Ovary (tissue), 9 donors: ENCODE data around the gene SPG11. TPM values are rescaled to one million over a fixed set of nuclear protein-coding genes. Genes with fewer than 3 reads are reported as not detected.
"Not testable (repeated sequence)": the region's sequence is repeated elsewhere in the genome, so short reads cannot be mapped to it uniquely, and the experiment has no call there.

Source experiments
- DNase-seq, 5 donors: peaks; one replicate each; pipeline ENCODE4 v3.0.0-alpha.2; 2019 to 2020
- H3K27ac ChIP-seq, 2 donors: fragments of 200-600 bp; one replicate each; pipeline versions ENCODE4 v1.5.1 to v1.8.0; 2019 to 2022
- H3K27me3 ChIP-seq: fragments of 200-600 bp; one replicate; pipeline ENCODE4 v1.8.0; 2022
- H3K36me3 ChIP-seq: fragments of 200-600 bp; sonication (generic); one replicate; pipeline ENCODE4 v1.5.1; 2019
- H3K4me1 ChIP-seq: one replicate; pipeline ENCODE4 v1.8.1; 2013; ENCODE audit warnings: mild to moderate bottlenecking, moderate library complexity; ENCODE audit not compliant: insufficient read depth
- H3K4me3 ChIP-seq: fragments of 200-600 bp; sonication (generic); one replicate; pipeline ENCODE4 v1.5.1; 2017
- H3K9me3 ChIP-seq, 2 donors: fragments of 200-600 bp in 1 of 2; sonication (generic) in 1 of 2; one replicate each; pipeline versions ENCODE4 v1.5.1 to v1.8.1; 2013 to 2019; ENCODE audit warnings: mild to moderate bottlenecking in 1 of 2, moderate library complexity in 1 of 2
- CTCF ChIP-seq, 3 donors: fragments of 450-650 bp in 2 of 3; fragments of 200-600 bp in 1 of 3; IDR thresholded peaks; one replicate each; pipeline versions ENCODE4 v1.5.1 to v1.8.0; 2016 to 2022; ENCODE audit warnings: antibody characterized with exemption in 3 of 3, mild to moderate bottlenecking in 1 of 3
- EP300 ChIP-seq: sonication (generic); formaldehyde crosslinking; IDR thresholded peaks from one replicate; pipeline ENCODE4 v1.6.1; 2017; ENCODE audit warnings: antibody characterized with exemption
- POLR2A ChIP-seq: fragments of 450-650 bp; IDR thresholded peaks from one replicate; pipeline ENCODE4 v1.6.1; 2017; ENCODE audit warnings: antibody characterized with exemption, mild to moderate bottlenecking, moderate library complexity
- WGBS, 3 donors: extraction: QIAGEN DNeasy Blood & Tissue Kit in 1 of 3; methylation state at CpG; one replicate each; pipeline versions ENCODE4 v1.1.5 to v1.1.7; 2013 to 2017; 5-methylcytosine and 5-hydroxymethylcytosine counted together
- intact Hi-C, 4 donors: fragments of 100-400 bp; cut with DNase I; formaldehyde crosslinking; loops; one replicate each; pipeline versions ENCODE4 v1.11.0 to v1.15.1; 2022 to 2023
- polyA plus RNA-seq, 2 donors: library from polyadenylated mRNA; stranded (reverse); fragments of 200-250 nt in 1 of 2; fragments of 350-450 nt in 1 of 2; fragmentation: Illumina TruSeq in 1 of 2; extraction: RNeasy Lipid Tissue Mini Kit (QIAGEN cat#74804) in 1 of 2; gene quantifications; one replicate each; pipeline ENCODE4 v1.2.3, GENCODE V29; 2013 to 2014
- total RNA-seq, 7 donors: library from RNA; depleted of rRNA in 2 of 7; stranded (reverse); fragments of >200 nt in 2 of 7; fragmentation: NEBNext Ultra II Directional in 3 of 7; extraction: Animal tissue kit (Norgen Biotek cat#: 25700) in 3 of 7; gene quantifications; one replicate each; pipeline versions ENCODE4 v1.1.0 to v1.2.4, GENCODE V29; 2016 to 2023
- donor health status: DM: no; HTN: no; CAD: no; lungs with moderate emphysema.
- donor health status: DM: no; HTN: no; CAD: no.
- donor health status: Bipolar disorder and iron deficiency.
- donor health status: DM: yes; HTN: yes; CAD: no.
- donor health status: DM: no; HTN: no; CAD: no.
- donor health status: DM: yes; HTN: yes; CAD: no.

SPG11 gene
- total and polyA plus RNA-seq, 9 donors = 25.4 to 79.8 (median 53.5) TPM

GRCh38 chr15:44536302-44536961 is 127.0 kb downstream of the SPG11 start:
- intact Hi-C loops = loop anchor here in 1 of 4 donors (5.0 kb wide), 1 partner anchor 109 kb away; the partner anchor contains the start of gene CTDSPL2
- TF ChIP-seq CTCF (IDR thresholded peaks at IDR 0.05) (peak; percentile 46 to 63 (median 56)), EP300 (no peak), POLR2A (peak; percentile 76)
- 0% methylated on average over 34 to 47 of the region's 47 CpGs for WGBS, 3 donors
- peaks cover 9% of the 10 kb centered on the region for H3K4me1 ChIP-seq
- H3K36me3 ChIP-seq = no peaks in the 10 kb centered on the region
- no peak for DNase-seq
- H3K9me3 ChIP-seq = no peaks in the 10 kb centered on the region
- peak overlapping the region; percentile 94 for H3K4me3 ChIP-seq
- H3K27ac ChIP-seq = peak overlapping the region; percentile 72 to 97
- no peaks in the 10 kb centered on the region for H3K27me3 ChIP-seq

GRCh38 chr15:44535523-44536301 is 127.8 kb downstream of the SPG11 start:
- intact Hi-C loops = loop anchor here in 1 of 4 donors (5.0 kb wide), 1 partner anchor 108 kb away; the partner anchor contains the start of gene CTDSPL2
- no peak for TF ChIP-seq CTCF (IDR thresholded peaks at IDR 0.05)
- TF ChIP-seq EP300 = no peak
- no peak for TF ChIP-seq POLR2A
- peaks cover 7% of the 10 kb centered on the region for H3K4me1 ChIP-seq
- WGBS, 3 donors = 53 to 62% (median 56%) methylated on average over 36 of the region's 36 CpGs
- no peaks in the 10 kb centered on the region for H3K9me3 ChIP-seq
- H3K27me3 ChIP-seq = no peaks in the 10 kb centered on the region
- H3K27ac ChIP-seq = peak overlapping the region; percentile 72 to 97
- peak in 4 of 5 donors; percentile 21 to 50 (median 42) for DNase-seq
- H3K36me3 ChIP-seq = no peaks in the 10 kb centered on the region
- peak overlapping the region; percentile 94 for H3K4me3 ChIP-seq

- WGBS, 3 donors = 94 to 96% (median 94%) methylated on average over 8 of the region's 8 CpGs
- intact Hi-C loops = loop anchor here in 1 of 4 donors (5.0 kb wide), 1 partner anchor 108 kb away; the partner anchor contains the start of gene CTDSPL2
- TF ChIP-seq EP300 (no peak), CTCF (IDR thresholded peaks at IDR 0.05) (no peak), POLR2A (no peak)
- H3K27me3 ChIP-seq = no peaks in the 10 kb centered on the region
- no peak overlapping the region for H3K27ac ChIP-seq
- no peak for DNase-seq
- H3K9me3 ChIP-seq = no peaks in the 10 kb centered on the region
- no peak overlapping the region for H3K4me3 ChIP-seq
- no peaks in the 10 kb centered on the region for H3K36me3 ChIP-seq
- H3K4me1 ChIP-seq = peaks cover 5% of the 10 kb centered on the region
These were observed 128.4 kb downstream of the SPG11 start for GRCh38 chr15:44535092-44535491.

GRCh38 chr15:44532689-44533088 is 130.8 kb downstream of the SPG11 start:
- H3K9me3 ChIP-seq = no peaks in the 10 kb centered on the region
- intact Hi-C loops = no loop called here
- H3K36me3 ChIP-seq = no peaks in the 10 kb centered on the region
- TF ChIP-seq POLR2A (no peak), CTCF (IDR thresholded peaks at IDR 0.05) (no peak), EP300 (no peak)
- H3K27me3 ChIP-seq = no peaks in the 10 kb centered on the region
- no peak overlapping the region for H3K27ac ChIP-seq
- no peak for DNase-seq
- peaks cover 5% of the 10 kb centered on the region for H3K4me1 ChIP-seq
- H3K4me3 ChIP-seq = no peak overlapping the region
- WGBS, 3 donors = 93 to 98% (median 96%) methylated on average over 3 of the region's 3 CpGs

GRCh38 chr15:44532275-44532674 is 131.2 kb downstream of the SPG11 start:
- DNase-seq, H3K27me3 ChIP-seq, H3K9me3 ChIP-seq, H3K36me3 ChIP-seq, H3K27ac ChIP-seq, H3K4me3 ChIP-seq, H3K4me1 ChIP-seq, intact Hi-C loops: not testable (repeated sequence)
- WGBS, 3 donors = 89 to 98% (median 97%) methylated on average over 5 of the region's 5 CpGs
